IPS-NIHi11 (cell line): ENCODE data around the gene KCNH5.

Source experiments
- DNase-seq: peaks from one replicate; pipeline ENCODE4 v3.0.0; 2012; ENCODE audit warnings: mixed read lengths, low spot score

KCNH5 gene

GRCh38 chr14:63006531-63006930 is 38.7 kb downstream of the KCNH5 start:
- DNase-seq: no peak

GRCh38 chr14:62994096-62994495 is 51.2 kb downstream of the KCNH5 start:
- DNase-seq: no peak

- DNase-seq: no peak
These were observed 56.3 kb downstream of the KCNH5 start for GRCh38 chr14:62988967-62989366.

GRCh38 chr14:62983821-62984220 is 61.4 kb downstream of the KCNH5 start:
- DNase-seq: no peak

GRCh38 chr14:62980693-62981092 is 64.6 kb downstream of the KCNH5 start:
- DNase-seq: no peak

- no peak for DNase-seq
These were observed 87.7 kb downstream of the KCNH5 start for GRCh38 chr14:62957562-62957961.

GRCh38 chr14:62956413-62956812 is 88.8 kb downstream of the KCNH5 start:
- no peak for DNase-seq

- no peak for DNase-seq
These were observed 91.1 kb downstream of the KCNH5 start for GRCh38 chr14:62954165-62954564.

DNA sequence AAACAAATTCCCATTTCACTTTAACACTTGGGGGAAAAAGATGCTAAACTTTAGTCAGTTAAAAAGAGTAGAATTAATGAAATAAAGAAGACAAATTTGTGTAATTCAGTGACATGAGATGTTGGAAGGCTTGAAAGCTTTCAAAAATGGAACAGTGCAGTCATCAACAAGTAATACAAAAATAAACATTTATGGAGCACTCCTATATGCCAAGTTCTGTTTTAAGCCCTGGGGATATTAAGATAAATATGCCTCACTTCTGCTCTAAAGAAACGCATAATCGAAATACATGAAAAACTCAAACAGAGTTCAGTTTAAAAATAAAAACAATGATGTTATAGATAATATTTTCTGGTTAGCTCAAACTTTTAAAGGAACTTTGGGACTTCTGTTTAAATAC is 93.0 kb downstream of the KCNH5 start:
- DNase-seq: no peak

DNA sequence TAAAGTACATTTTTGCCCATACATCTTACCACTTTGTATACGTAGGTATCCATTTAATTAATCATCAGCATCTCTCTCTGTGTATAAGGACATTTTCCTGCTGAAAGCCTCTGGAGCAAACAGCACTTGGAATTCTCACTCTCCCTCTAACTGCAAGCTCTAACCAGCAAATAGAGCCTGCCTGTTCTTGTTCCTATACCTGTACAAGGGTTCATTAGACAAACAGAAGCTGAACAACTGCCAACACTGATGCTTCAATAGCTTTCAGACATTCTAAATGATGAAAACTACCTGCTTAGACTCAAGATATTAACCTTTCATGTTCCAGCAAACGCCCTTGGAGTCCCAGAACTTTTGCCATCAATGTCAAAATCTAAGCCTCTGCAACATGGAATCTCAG is 98.0 kb downstream of the KCNH5 start:
- no peak for DNase-seq

DNA sequence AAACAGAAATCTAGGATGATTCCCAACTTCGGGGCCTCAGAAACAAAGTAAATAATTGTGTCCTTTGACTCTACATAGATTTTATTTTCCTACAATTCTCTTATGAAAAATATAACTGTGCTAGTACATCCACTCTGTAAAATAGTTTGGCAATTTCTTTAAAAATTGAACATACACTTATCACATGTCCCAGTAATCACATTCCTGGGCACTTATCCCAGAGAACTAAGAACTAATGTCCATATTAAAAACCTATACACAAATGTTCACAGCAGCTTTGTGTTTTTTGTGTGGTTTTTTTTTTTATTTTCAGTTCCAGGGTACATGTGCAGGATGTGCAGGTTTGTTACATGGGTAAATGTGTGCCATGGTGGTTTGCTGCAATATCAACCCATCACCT is 99.0 kb downstream of the KCNH5 start:
- DNase-seq: no peak

GRCh38 chr14:62943202-62943601 is 102.1 kb downstream of the KCNH5 start:
- no peak for DNase-seq

DNA sequence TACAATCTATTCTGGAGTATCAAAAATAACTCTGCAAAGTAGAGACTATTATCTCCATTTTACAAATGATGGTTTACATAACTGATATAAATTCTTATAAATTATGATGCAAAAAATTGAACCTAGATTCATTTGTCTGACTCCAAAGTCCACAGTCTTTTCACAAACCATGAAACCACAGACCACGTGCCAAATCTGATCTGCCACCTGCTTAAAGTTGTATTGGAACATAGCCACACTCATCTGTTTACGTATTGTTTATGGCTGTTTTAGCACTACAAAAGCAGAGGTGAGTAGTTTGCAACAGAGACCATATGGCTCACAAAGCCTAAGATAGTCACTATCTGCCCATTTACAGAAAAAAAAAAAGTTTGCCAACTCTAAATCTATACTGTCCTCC is 105.3 kb downstream of the KCNH5 start:
- no peak for DNase-seq

DNA sequence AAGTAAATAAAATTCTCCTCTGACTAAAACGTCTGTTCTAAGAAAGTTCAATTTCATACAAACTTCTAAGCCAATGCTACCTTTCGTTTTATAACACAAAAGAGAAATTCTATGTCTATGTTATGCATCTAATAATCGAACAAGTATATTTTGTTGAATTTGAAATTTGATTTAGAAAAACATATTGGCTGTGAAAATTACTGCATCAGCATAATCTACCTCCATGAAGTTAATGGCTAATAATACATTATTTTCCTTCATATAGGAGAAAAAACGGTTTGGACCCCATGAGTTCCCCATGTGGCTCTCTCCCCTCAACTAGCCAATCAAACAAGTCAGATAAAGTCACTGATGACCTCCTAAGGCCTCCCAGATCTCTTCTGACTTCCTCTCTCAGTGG is 106.5 kb downstream of the KCNH5 start:
- DNase-seq: no peak

GRCh38 chr14:62934439-62934838 is 110.8 kb downstream of the KCNH5 start:
- DNase-seq: no peak

GRCh38 chr14:62921466-62921865 is 123.8 kb downstream of the KCNH5 start:
- DNase-seq: no peak

- no peak for DNase-seq
These were observed 128.7 kb downstream of the KCNH5 start for GRCh38 chr14:62916551-62916950.

GRCh38 chr14:62914873-62915272 is 130.4 kb downstream of the KCNH5 start:
- no peak for DNase-seq

GRCh38 chr14:62914025-62914424 is 131.2 kb downstream of the KCNH5 start:
- no peak for DNase-seq

- no peak for DNase-seq
These were observed 136.8 kb downstream of the KCNH5 start for GRCh38 chr14:62908506-62908905.

DNA sequence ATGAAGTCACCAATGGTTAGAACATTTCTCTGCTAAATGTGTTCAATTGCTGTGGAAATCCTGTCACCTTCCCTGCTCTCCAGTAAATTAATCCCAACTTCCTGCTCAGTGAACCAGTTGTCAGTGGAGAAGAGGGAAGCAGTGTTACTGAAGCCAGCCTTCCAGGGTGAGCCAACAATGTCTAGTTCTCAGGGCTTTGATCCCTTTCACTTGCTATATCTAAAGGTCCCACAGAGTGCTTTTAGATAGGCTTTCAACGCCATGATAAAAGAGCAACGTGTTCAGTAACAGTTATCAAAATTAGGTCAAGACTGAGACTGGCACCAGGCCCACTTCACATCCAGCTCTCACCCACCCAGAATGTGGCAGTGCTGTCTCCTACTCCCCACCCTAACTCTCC is 139.7 kb downstream of the KCNH5 start:
- DNase-seq: no peak

DNA sequence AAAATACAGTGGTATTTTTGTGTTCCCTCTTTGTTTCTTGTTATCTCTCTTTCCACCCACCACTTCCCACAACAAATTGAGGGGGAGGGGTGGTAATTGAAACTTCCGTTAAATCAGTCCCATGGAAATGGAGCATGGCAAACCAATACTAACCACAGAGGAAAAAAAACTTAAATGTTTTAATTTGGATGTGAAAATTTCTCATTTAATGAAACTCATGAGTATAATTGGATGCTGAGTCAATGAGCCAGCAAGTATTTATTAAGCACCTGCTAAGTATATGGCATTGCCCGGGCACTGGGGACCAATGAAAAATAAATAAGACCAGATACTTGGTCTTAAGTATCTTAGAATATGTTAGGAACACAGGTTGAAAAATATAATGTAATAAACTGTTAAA is 147.5 kb downstream of the KCNH5 start:
- DNase-seq: no peak

DNA sequence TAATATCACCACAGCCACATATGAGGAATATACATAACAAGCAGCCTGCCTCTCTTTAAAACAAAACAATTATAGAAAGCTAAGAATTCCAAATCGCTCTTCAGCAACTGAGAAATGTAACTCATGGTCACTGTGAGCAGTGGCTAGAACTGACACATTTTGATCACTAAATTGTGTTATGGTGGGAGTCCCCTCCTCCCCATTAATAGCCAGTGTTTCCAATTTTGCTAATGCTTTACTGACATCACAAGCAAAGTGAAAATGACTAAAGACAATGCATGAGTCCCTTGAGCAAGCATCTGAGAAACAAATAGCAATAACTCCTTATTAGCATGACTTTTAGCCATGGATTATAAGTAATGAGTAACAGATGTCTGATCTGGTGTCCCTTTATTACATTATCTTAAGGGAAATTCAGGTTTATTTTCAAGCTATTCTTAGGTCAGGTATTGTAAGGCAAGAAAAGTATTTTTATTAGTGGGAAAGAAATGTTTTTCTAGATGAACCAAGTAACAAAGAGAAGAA is 148.3 kb downstream of the KCNH5 start:
- DNase-seq: no peak

- no peak for DNase-seq
These were observed 150.5 kb downstream of the KCNH5 start for GRCh38 chr14:62894736-62895135.

DNA sequence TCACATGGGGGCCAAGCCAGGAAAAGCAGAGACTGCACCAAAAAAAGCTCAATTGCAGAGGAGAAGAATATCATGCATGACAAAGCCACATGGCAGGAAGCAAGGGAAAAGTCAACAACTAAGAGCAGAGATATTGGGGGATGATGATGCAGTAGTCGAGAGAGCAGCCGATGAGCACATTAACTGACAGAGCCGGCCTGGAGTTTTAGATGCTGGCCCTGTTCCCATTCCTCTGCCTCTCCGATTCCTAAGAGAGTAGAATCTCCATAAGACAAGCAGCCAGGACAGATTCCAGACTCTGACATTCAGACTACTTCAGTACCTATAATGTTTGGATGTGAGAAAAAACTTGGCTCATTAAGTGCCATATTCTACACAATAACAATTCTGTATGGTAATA is 155.9 kb downstream of the KCNH5 start:
- DNase-seq: peak; percentile 12
